ENCODE measurements around the gene C11orf65.
"Not testable (repeated sequence)": the region's sequence is repeated elsewhere in the genome, so short reads cannot be mapped to it uniquely, and the experiment has no call there.

The C11orf65 gene

DNA sequence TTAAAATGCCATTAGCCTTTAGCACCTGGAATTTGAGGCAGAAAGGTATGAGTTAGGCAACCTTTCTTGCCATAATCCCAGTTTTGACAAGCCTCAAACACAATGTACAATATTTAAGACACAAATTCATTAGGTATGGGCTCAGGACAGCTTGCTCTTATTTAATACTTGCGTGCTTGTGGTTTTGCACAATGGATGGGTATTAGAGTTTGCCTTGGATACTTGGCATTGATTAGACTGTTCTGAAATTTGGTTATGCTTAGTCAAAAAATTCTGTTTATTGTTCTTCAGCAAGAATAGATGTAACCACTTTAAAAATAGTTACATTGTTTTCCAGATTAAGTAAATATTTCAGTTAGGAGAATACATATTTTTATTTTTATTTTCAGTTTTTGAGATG is 5.4 kb upstream of the C11orf65 start:
- no peak for DNase-seq

DNA sequence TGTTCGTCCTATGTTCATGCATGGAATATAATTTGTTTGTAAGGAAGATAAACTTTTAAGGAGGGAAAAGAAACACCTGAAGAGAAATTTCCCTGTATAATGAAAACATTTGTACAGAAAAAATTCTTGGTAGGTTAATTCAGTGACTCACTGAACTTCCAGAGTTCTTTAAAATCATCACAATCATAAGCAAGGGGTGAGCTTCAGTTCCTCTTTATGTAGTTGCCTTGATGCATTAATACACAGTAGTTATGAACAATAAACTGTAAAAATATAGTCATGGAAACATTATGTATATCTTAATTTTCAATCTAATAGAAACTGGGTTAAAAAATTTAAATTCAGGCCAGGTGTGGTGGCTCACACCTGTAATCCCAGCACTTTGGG is 1.1 kb upstream of the C11orf65 start:
- DNase-seq = no peak

DNA sequence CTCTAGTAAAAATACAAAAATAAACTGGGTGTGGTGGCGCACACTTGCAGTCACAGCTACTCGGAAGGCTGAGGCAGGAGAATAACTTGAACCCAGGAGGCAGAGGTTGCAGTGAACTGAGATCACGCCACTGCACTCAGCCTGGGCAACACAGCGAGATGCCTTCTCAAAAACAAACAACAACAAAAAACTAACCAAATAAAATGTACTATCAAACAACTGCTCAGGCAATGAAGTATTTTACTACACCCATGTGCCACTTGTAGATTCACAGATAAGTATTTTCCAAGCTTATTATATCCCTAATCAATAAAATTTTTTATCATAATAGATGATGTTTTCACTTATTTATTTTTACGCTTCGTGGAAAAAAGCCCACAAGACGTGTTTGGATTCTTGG is 924 bp downstream of the C11orf65 start:
- no peak for DNase-seq

DNA sequence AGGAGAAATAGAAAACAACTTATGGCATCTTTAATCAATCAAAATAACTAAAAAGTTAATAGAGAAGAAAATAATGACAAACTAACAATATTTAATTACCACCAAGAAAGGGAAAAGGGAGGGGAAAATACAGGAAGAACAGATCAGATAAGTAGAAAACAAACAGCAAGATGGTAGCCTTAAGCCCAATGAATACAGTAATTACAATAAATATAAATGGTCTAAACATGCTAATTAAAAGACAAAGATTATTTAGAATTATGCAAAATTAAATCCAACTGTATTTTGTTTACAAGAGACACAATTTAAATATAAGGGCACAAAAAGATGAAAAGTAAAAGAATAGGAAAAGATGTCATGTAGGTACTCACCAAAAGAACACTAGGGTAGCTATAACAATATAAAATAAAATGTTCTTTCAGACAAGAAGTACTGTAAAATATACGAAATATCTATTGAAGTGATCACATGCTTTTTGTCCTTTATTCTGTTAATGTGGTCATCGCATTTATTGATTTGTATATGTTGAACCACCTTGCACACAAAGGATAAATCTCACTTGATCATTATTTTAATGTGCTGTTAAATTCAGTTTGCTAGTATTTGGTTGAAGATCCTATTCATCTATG is 14.0 kb downstream of the C11orf65 start:
- no peak for DNase-seq

DNA sequence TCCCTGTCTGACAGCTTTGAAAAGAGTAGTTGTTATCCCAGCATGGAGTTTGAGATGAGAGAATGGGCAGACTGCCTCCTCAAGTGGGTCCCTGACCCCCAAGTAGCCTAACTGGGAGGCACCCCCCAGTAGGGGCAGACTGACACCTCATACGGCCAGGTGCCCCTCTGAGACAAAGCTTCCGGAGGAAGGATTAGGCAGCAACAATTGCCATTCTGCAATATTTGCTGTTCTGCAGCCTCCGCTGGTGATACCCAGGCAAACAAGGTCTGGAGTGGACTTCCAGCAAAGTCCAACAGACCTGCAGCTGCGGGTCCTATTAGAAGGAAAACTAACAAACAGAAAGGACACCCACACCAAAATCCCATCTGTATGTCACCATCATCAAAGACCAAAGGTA is 25.9 kb downstream of the C11orf65 start:
- not testable (repeated sequence) for DNase-seq

DNA sequence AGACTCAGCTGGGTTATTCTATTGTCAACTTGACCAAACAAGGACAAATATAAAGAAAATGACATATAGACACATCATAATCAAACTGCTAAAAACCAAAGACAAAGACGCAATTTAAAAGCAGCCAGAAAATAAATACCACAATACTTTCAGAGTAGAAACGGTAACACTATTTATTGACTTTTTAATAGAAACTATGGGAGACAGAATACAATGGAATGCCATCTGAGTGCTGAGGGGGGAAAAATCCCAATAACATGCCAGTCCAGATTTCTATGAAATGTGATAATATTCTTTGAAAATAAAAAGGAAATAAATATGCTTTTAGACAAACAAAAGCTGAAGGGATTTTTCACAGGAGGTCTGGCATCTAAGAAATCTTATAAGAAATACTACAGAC is 30.7 kb downstream of the C11orf65 start:
- DNase-seq = no peak

DNA sequence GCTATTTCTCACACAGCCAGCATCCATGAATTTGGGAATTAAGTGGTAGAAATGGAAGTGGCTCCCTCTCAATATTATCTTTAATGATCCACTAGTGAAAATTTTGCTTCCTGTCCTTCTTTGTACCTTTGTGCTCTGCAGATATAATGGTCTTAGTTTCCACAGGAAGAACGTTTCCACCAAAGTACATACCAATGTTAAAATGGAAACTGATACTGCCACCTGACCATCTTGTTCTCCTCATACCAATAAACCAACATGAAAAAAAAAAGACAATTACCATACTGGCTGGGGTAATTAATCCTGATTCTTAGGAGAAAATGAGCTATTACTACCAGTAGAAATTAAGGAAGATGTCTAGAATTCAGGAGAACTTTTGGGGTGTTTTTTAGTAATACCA is 32.3 kb downstream of the C11orf65 start:
- no peak for DNase-seq

DNA sequence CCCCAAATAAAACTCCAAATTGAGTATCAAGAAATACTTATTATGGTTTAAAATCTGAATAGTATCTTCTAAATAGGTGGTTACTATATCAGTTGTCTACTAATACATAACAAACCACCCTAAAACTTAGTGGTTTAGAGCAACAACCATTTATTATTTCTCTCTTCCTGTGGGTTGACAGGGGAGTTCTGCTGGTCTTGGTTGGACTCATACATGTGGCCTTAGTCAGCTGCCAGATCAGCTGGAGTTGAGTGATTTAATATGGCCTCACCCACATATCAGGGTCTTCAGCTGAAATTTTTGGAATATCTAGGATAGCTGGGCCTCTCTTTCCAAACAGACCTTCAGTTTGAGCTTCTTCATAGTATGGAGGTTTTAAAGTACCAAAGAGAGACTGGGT is 34.5 kb downstream of the C11orf65 start:
- peak; percentile 96 for DNase-seq

DNA sequence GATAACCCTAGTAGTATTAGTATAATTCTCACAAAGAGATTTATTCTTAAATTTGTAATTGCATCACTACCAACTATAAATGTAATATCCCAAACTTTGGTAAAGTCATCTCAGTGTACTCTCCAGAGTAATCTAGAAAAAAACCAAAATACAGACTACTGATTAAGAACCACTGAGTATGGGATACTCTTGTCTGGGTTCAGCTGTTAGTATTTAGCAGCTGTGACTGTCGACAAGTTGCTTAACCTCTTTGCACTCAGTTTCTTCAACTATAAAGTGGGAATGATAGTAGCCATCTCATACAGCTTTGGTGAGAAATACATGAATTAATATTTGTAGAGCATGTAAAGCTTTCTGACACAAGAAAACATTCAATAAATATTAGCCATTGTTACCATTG is 35.3 kb downstream of the C11orf65 start:
- no peak for DNase-seq

DNA sequence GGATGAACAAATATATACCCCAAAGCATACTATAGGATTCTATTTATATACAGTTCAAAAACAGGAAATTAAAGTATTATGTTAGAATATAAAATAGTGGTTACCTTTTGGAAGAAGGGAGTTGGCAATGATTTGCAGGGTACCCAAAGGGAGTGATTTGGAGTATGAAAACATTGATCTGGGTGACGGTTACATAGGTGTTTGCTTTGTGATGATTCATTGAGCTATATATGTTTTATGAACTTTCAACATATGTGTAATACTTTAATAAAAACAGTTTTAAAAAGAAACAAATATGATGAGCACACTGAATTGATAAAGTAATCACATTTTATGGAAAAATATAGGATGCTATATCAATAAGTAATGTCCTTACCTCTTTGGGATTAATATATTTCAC is 36.0 kb downstream of the C11orf65 start:
- no peak for DNase-seq

DNA sequence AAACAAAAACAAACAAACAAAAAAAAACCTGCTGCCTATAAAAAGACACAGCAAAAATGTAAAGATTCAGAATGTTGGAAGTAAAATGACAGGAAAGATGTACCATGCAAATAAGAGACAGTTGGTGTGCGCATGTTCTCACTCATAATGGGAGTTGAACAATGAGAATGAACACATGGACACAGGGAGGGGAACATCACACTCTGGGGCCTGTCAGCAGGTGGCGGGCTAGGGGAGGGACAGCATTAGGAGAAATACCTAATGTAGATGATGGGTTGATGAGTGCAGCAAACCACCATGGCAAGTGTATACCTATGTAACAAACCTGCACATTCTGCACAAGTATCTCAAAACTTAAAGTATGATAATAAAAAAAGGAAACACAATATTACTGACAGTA is 49.8 kb downstream of the C11orf65 start:
- DNase-seq = peak; percentile 7

DNA sequence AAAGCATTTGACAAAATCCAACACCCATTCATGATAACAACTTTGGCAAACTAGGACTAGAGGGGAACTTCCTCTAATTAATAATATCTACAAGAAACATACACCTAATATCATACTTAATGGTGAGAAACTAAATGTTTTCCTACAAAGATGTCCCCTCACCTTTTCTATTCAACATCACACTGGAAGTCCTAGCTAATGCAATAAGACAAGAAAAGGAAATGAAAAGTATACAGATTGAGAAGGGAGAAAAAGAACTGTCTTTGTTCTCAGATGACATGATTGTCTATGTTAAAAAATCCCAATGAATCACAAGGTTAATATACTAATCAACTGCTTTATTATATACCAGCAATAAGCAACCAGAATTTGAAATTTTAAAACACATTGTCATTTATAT is 52.4 kb downstream of the C11orf65 start:
- DNase-seq = no peak

DNA sequence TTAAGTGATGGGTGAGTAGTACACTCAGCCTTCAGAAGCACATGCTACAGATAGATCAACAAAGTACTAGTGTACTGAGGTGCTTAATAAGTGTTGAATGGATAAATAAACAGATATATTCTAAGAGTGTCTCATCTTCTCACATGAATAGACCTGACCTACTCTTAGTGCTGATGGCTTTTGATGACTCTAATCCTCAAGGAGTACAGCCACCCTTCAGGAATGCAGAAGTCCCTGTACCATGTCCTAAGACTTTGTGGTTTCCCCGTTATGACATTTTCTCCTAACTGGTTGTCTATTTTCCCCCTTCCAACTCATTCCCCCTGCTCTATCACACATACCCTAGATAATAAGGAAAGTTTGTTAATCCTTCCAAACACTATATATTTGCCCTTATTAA is 61.6 kb downstream of the C11orf65 start:
- no peak for DNase-seq

DNA sequence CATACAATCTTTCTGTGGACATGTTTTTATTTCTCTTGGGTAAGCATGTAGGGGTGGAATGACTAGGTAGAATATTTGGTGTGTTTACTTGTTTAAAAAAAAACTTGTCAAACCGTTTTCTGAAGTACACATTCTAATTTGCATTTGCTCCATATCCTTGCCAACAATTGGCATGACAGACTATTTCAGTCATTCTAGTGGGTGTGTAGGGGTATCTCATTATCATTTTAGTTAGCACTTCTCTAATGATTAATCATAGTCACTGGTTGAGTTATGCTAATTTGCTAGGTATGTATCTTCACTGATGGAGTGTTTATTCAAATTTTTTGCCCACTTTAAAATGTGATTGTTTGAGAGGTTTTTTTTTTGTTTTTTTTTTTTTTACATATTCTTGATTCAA is 64.3 kb downstream of the C11orf65 start:
- DNase-seq = no peak

DNA sequence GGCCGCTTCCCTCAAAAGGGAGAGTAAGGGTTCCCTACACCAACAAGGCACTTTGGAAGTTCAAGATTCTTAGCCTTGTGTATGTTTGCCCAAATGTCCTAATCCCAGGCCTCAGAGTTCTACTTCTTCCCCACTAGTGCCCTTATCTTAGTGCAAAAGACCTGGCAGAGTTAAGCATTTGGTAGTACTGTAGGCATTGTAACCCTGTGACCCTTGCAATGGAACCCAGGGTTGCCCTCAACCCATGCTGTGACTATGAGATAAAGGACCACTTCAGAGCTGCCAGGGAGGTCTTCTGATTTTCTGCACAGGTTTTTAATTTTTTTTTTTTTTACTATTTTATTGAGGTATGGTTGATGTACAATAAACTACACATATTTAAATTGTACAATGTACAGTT is 65.1 kb downstream of the C11orf65 start:
- no peak for DNase-seq

DNA sequence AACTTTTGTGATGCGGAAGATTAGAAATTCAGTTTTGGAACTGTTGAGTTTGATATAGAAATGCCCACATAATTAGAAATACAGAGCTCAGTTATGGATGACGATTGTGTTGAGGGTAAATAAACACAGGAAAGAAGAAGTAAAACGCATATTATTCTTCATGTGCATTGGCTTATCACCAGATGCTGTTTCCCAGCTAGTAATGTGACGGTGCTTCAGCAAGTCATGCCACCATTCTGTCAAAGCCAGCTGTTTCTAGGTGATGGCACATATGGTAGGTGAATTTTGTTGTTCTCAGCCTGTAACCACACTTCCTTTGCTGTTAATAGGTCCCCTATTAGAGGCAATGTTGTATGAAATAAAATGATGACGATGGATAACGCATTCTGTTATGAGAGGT is 68.9 kb downstream of the C11orf65 start:
- no peak for DNase-seq

DNA sequence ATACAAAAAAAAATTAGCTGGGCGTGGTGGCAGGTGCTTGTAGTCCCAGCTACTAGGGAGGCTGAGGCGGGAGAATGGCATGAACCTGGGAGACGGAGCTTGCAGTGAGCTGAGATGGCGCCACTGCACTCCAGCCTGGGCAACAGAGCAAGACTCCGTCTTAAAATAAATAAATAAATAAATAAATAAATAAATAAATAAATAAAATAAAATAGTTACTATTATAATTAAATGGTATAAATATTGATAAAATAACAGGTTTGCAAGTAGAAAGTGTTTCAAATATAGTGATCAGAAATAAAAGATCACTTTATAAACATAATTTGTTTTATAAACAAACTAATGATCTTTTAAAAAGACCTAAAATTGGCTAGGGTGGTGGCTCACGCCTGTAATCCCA is 70.7 kb downstream of the C11orf65 start:
- not testable (repeated sequence) for DNase-seq

DNA sequence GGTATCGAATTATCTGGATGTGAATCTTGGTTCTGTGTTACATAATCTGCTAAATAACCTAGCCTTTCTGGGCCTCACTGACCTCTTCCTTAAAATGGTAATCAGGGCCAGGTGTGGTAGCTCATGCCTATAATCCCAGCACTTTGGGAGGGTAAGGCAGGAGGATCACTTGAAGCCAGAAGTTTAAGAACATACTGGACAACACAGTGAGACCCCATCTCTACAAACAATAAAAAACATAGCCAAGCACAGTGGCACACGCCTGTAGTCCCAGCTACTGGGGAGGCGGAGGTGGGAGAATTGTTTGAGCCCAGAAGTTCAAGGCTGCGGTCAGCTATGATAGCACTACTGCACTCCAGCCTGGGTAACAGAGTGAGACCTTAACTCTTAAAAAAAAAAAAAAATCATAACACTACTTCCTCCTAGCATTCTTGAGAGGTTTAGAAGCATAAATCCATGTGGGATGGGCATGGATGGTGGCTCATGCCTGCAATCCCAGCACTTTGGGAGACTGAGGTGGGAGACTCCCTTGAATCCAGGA is 72.5 kb downstream of the C11orf65 start:
- DNase-seq = no peak

DNA sequence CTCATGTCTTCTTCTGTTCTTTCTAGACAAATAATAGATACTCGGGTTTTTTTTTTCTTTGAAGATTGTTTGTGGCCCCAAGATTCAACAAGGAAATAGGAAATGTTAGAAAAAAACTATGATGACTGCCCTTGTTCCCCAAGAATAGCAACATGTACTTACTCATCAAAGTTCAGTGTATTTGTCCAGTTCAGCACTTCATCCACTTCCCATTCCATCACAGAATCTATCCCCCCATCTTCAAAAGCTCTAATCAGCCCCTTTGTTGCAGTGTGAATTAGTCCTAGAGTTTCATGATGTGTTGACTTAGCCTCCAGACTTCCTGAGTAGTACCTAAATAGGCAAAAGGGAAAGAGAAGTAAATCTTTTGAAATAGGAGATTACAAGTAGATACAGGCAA is 74.3 kb downstream of the C11orf65 start:
- DNase-seq = no peak

DNA sequence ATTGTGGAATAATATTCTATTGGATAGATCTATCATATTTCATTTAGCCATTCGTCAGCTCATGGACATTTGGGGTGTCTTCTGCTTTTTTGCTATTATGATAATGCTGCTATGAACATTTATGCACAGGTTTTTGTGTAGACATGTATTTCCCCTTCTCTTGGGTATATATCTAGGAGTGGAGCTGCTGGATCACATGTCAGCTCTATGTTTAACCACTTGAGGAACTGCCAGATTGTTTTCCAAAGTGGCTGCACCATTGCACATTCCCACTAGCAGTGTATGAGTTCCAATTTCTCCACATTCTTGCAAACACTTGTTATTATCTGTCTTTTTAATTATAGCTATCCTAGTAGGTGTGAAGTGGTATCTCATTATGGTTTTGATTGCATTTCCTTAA is 75.0 kb downstream of the C11orf65 start:
- DNase-seq = no peak

DNA sequence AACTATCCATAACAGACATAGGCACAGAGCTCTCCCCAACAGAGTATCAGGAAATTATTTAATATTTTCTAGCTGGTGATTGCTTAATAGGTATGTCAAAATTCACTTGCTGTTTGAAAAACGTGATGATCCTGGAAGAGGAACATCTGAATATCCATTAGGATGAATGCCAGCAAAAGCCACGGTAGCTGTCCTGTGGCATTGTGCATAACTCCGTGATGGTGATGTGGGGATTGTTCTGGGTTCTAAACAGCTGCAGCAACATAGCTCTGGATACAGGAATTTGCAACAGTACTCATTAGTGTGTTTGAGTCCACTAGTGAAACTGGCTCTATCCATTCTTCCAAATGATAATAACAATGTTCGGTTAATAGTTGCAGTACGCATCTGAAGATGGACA is 78.8 kb downstream of the C11orf65 start:
- no peak for DNase-seq

DNA sequence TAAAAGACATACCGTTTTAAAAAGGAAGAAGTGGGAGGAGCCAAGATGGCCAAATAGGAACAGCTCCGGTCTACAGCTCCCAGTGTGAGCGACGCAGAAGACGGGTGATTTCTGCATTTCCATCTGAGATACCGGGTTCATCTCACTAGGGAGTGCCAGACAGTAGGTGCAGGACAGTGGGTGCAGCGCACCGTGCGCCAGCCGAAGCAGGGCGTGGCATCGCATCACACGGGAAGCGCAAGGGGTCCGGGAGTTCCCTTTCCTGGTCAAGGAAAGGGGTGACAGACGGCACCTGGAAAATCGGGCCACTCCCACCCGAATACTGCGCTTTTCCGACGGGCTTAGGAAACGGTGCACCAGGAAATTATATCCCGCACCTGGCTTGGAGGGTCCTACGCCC is 93.8 kb downstream of the C11orf65 start:
- DNase-seq = not testable (repeated sequence)

DNA sequence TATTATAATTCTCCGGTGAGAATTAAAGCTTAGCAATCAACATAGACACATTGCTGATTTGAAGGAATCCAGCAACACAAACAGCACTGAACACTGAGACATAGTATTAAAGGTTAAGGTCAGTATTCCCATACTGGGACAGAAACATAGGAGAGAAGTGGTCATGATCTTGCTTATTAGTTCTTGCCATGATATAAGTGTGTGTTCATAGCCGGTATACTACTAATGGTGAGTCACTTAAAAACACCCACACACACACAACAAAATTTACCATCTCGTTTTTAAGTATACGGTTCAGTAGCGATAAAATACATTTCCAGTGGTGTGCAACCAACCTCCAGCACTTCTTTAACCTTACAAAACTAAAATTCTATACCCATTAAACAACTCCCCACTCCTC is 96.3 kb downstream of the C11orf65 start:
- DNase-seq = no peak

DNA sequence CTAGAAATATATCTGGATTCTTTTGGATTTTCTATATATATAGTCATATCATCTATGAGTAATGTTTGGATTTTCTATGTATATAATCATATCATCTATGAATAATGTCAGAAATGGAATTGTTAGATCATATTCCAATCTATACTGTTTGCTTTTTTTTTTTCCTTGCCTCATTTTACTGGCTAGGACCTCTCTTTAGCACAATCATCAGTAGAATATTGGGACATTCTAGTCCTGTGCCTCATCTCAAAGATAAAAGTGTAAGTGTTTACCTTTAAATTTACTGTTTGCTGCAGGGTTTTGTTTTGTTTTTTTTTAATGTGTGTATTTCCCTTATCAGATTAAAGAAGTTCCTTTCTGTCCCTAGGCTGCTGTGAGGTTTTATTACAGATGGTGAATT is 97.0 kb downstream of the C11orf65 start:
- no peak for DNase-seq

DNA sequence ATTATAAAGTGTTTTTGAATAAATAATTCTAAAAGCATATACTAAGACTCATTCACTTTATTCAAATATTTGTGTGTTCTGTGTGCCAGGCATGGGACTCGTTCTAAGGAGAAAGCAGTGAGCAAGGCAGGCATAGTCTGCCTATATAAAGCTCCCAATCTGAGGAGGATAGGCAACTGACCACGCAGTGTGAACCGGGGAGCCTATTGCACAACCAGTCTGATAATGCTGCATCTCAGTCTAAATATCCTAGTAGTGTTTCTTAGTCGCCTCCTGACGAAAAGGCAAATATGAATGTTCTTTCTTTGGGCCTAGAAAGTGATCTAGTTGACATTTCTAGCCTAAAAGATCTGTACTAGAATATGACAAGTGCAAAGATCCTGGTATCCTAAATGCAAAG is 98.3 kb downstream of the C11orf65 start:
- DNase-seq = no peak
